GM18873 (cell line): ENCODE results near the gene POLR3A.

Experiments
- ATAC-seq: cut with Tn5 transposase; IDR thresholded peaks from one replicate; pipeline ENCODE4 v1.9.1; 2021; ENCODE audit warnings: mild to moderate bottlenecking, moderate library complexity, moderate number of reproducible peaks; ENCODE audit not compliant: unreplicated experiment, low FRiP score

Gene POLR3A

DNA sequence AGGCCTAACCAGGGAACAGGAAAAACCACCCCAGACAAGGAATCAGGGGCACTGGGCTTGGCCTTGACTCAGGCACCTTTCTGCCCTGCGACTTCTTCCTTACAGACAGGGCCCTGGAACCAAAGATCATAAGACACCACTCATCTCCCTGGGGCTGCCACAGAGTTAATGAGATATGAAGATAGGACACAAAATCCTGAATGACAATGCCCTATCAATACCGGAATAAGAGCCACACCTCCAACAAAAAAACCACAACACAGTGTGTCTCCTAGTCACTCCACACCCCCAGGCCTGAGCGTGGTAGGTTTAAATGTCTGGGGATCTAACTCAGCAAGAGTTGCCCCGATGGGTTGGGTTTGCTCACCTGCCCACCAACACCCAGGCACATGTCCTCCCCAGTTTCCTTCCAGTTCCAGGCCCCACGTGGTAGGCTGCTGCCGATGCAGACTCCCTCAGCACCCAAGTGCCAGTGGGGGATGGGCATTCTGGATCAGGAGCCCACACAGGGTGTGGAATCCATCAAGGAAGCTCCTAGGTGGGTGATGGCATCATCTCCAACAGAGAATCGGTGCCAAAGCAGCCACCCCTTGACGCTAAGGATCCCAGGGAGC lies 106.6 kb downstream of the POLR3A start:
- ATAC-seq: no peak

- no peak for ATAC-seq
Measured at GRCh38 chr10:77922055-77922454, 107.3 kb downstream of the POLR3A start.

DNA sequence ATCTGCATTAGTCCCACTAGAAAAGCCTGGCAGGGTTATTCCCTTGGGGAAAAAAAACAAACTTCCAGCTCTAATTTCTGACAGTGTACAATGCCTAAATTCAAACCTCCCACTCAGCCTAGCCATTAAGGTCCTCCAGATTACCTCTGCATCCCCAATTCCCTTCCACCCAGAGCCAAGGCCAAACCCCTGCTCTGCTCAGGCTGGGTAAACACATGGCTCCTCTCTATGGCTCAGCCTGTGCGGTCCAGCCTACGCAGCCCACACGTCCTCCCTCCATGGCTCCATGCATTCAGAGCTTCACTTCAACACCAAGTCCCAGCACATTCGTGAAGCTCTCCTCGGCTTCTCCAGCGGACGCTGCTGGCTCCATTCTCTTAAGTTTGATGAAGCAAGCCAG lies 107.9 kb downstream of the POLR3A start:
- no peak for ATAC-seq

- no peak for ATAC-seq
Measured at GRCh38 chr10:77920495-77920894, 108.8 kb downstream of the POLR3A start.

DNA sequence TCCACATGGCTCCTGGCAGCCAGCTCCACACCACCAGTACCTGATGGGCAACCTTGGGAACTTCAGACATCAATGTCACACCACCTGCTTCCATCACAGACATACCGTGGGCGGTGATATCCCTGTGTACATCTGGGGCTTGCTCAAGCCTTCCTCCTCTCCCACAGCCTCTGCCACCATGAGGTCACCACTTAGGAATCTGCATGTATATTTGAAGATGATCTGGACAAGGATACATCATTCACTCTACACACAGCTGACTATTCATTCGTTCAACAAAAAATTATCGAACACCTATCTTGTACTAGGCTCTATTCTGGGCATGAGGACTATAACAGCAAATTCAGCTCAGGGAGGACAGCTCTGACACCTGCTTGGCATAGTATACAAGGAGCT lies 109.6 kb downstream of the POLR3A start:
- no peak for ATAC-seq
